ENCODE measurements around the gene FGFR4.

DNA sequence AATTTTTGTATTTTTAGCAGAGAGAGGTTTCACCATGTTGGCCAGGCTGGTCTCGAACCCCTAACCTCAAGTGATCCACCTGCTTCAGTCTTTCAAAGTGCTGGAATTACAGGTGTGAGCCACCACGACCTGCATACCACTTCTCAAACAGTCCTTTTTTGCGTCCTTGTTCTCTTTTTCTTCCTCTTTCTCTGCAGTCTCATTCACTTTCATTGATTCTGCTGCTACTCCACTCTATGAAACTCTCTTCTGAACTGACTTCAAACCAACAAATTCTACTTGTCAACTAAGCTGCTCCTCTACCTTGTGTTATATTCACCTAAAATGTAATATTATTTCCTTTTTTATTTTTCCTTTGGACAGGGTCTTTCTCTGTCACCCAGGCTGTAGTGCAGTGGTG lies 54.8 kb downstream of the FGFR4 start:
- TF ChIP-seq POLR2A (IDR thresholded peaks at IDR 0.05; ENCODE audit: low read length) (no peak), GATA1 (IDR thresholded peaks at IDR 0.05; ENCODE audit: low read depth, low read length) (no peak)

Measured in erythroblast (primary cell).